IgD-negative memory B cell (primary cell): ENCODE data around the gene USP34. TPM values are rescaled to one million over a fixed set of nuclear protein-coding genes. Genes with fewer than 3 reads are reported as not detected.
"Not testable (repeated sequence)": the region's sequence is repeated elsewhere in the genome, so short reads cannot be mapped to it uniquely, and the experiment has no call there.

Experiments
- H3K27ac Mint-ChIP-seq, 3 donors: one replicate each; pipeline ENCODE4 v1.8.0; 2020 to 2022; ENCODE audit warnings: mild to moderate bottlenecking in 3 of 3, mixed read lengths in 3 of 3, moderate library complexity in 1 of 3
- H3K27me3 Mint-ChIP-seq: one replicate; pipeline ENCODE4 v1.8.0; 2021; ENCODE audit warnings: mixed read lengths
- H3K36me3 Mint-ChIP-seq: one replicate; pipeline ENCODE4 v1.8.0; 2020; ENCODE audit warnings: mild to moderate bottlenecking, mixed read lengths
- H3K4me1 Mint-ChIP-seq, 3 donors: one replicate each; pipeline ENCODE4 v1.8.0; 2020 to 2022; ENCODE audit warnings: mixed read lengths in 3 of 3, mild to moderate bottlenecking in 1 of 3
- H3K4me3 Mint-ChIP-seq, 4 donors: one replicate each; pipeline ENCODE4 v1.8.0; 2020 to 2022; ENCODE audit warnings: mild to moderate bottlenecking in 4 of 4, mixed read lengths in 4 of 4, moderate library complexity in 3 of 4
- H3K9me3 Mint-ChIP-seq, 3 donors: one replicate each; pipeline ENCODE4 v1.8.0; 2020 to 2021; ENCODE audit warnings: mixed read lengths in 3 of 3, mild to moderate bottlenecking in 1 of 3
- polyA plus RNA-seq: library from polyadenylated mRNA; unstranded; fragments of 300-500 nt; fragmentation: Illumina TruSeq; gene quantifications from one replicate; pipeline ENCODE4 v1.2.3, GENCODE V29; 2021

Gene USP34
- polyA plus RNA-seq, 1 donor from 2014 or later, result 21.5 TPM

DNA sequence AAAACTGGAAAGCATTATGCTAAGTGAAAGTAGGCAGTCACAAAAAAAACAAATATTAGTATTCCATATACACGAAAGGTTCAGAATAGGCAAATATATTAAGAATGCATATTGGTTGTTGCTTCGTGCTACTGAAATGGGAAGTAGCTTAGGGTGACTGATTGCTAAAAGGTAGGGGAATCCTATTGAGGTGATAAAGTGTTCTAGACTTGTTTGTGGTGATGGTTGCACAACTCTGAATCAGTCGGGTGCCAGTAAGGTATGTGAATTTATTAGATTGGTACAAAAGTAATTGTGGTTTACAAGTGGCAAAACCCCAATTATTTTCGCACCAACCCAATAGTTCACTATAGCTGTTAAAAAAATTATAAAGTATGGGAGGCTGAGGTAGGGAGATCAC lies 20.7 kb downstream of the USP34 start:
- H3K36me3 Mint-ChIP-seq, result peaks cover 6% of the 10 kb centered on the region
- peaks cover 0 to 2% (median 0%) of the 10 kb centered on the region in 3 donors for H3K9me3 Mint-ChIP-seq
- peak overlapping the region in 1 of 4 donors; percentile 45 for H3K4me3 Mint-ChIP-seq
- H3K4me1 Mint-ChIP-seq, result peaks cover 15 to 41% (median 34%) of the 10 kb centered on the region in 3 donors
- no peaks in the 10 kb centered on the region for H3K27me3 Mint-ChIP-seq
- H3K27ac Mint-ChIP-seq, result peak overlapping the region in 1 of 3 donors; percentile 4

DNA sequence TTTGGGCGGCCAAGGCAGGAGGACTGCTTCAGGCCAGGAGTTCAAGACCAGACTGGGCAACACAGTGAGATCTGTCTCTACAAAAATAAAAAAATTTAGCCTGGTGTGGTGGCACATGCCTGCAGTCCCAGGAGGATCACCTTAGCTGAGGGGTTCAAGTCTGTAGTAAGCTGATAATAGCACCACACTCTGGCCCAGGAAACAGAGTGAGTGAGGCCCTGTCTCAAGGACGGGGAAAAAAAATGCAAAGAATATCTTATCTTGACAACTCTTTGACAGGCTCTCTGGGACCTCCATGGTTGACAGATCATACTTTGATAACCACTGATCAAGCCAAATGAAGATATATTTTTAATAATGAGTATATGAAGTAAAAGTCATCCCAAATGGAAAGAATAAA lies 22.7 kb downstream of the USP34 start:
- Mint-ChIP-seq H3K27me3 (no peaks in the 10 kb centered on the region), H3K4me1 (peaks cover 31 to 48% (median 44%) of the 10 kb centered on the region in 3 donors), H3K36me3 (peaks cover 8% of the 10 kb centered on the region), H3K4me3 (peak overlapping the region in 1 of 4 donors; percentile 41), H3K27ac (peak overlapping the region in 1 of 3 donors; percentile 39), H3K9me3 (peaks cover 0 to 2% (median 0%) of the 10 kb centered on the region in 3 donors)

DNA sequence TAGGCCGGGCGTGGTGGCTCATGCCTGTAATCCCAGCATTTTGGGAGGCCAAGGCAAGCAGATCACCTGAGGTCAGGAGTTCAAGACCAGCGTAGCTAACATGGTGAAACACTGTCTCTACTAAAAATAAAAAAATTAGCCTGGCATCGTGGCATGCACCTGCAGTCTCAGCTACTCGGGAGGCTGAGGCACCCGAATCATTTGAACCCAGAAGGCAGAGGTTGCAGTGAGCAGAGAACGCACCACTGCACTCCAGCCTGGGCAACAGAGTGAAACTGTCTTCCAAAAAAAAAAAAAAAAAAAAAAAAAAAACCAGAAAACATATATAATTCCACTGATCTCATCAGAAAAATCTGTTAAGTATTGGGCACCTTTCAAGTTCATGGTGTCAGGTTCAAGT lies 23.9 kb downstream of the USP34 start:
- not testable (repeated sequence) for H3K9me3 Mint-ChIP-seq, H3K27me3 Mint-ChIP-seq, H3K36me3 Mint-ChIP-seq
- Mint-ChIP-seq H3K4me1 (peaks cover 44 to 60% (median 53%) of the 10 kb centered on the region in 3 donors), H3K27ac (peak overlapping the region in 1 of 3 donors; percentile 10), H3K4me3 (peak overlapping the region in 2 of 4 donors; percentile 14 to 78)

DNA sequence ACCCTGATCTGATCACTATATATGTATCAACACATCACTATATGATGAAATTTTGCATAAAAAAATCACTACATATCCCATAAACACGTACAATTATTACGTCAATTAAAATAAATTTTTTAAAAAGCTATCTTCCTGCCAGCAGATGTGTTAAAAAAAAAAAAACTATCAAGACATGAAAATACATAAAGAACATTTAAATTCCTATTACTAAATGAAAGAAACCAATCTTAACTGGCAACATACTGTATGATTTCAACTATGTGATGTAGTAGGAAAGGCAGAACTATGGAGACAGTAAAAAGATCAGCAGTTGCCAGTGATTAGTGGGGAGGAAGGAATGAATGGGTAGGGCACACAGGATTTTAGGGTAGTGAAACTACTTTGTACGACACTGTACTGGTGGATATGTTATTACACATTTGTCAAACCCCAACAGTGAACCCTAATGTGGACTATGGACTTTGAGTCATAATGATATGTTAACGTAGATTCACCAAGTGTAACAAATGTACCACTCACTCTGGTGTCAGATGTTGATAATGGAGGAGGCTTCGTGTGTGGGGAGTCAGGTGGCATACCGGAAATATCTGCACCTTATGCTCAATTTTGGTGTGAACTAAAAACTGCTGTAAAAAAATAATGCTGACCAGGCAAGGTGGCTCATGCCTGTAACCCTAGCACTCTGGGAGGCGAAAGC lies 27.4 kb downstream of the USP34 start:
- H3K27ac Mint-ChIP-seq, result peak overlapping the region; percentile 30 to 86 (median 74)
- peaks cover 49 to 60% (median 50%) of the 10 kb centered on the region in 3 donors for H3K4me1 Mint-ChIP-seq
- no peaks in the 10 kb centered on the region for H3K27me3 Mint-ChIP-seq
- H3K36me3 Mint-ChIP-seq, result peaks cover 3% of the 10 kb centered on the region
- peak overlapping the region in 3 of 4 donors; percentile 4 to 51 (median 43) for H3K4me3 Mint-ChIP-seq
- H3K9me3 Mint-ChIP-seq, result peaks cover 0 to 1% (median 0%) of the 10 kb centered on the region in 3 donors

DNA sequence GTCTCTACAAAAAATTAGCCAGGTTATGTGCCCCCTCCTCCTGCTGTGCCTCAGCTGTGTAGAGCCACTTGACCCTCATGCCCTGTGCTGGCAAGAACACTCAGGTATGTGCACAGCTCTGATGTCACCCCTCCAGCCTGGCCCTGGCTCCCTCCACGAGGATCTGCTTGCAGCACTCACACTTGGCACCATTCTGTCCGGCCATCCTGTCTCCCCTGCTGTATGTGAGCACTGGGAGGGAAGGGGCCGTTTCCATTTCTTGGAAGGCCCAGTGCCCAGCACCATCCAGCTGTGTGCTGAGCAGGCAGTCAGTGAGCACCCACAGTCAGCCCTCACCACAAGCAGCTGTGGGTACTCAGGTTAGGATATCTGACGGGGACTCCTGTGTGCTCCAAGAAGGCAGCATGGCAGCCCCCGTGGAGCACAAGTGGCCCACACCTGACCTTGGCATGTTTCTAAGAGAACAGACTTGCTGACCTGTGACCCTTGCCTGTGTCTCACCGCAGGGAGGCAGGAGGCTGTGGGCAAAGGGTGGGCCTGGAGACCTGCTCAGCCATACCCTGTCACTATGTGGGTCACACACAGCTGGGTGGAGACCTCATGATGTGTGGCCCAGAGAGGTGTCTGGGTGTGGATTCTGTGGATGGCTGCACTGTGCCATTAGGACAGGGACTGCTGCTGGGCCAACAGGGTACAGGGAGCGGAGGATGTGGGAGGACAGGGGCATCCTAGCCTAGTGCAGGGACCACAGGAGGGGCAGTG lies 31.5 kb downstream of the USP34 start:
- peaks cover 0 to 9% (median 5%) of the 10 kb centered on the region in 3 donors for H3K9me3 Mint-ChIP-seq
- H3K27me3 Mint-ChIP-seq, result no peaks in the 10 kb centered on the region
- H3K36me3 Mint-ChIP-seq, result peaks cover 4% of the 10 kb centered on the region
- H3K4me1 Mint-ChIP-seq, result peaks cover 51 to 72% (median 67%) of the 10 kb centered on the region in 3 donors
- H3K4me3 Mint-ChIP-seq, result peak overlapping the region in 1 of 4 donors; percentile 4
- H3K27ac Mint-ChIP-seq, result peak overlapping the region in 1 of 3 donors; percentile 1

DNA sequence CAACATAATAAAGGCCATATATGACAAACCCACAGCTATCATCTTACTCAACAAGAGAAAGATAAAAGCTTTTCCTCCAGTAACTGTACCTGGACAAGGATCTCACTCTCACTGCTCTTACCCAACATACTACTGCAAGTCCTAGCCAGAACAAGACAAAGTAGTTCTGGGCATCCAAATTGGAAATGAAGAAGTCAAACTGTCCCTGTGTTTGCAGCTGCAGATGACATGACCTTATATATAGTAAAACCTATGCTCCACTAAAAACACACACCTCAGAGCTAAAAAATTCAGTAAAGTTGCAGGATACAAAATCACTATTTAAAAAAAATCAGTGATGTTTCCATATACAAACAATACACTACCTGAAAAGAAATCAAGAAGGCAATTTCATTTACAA lies 32.2 kb downstream of the USP34 start:
- peak overlapping the region in 2 of 3 donors; percentile 26 to 52 for H3K27ac Mint-ChIP-seq
- peak overlapping the region in 1 of 4 donors; percentile 2 for H3K4me3 Mint-ChIP-seq
- peaks cover 53 to 74% (median 68%) of the 10 kb centered on the region in 3 donors for H3K4me1 Mint-ChIP-seq
- no peaks in the 10 kb centered on the region for H3K27me3 Mint-ChIP-seq
- peaks cover 0 to 9% (median 5%) of the 10 kb centered on the region in 3 donors for H3K9me3 Mint-ChIP-seq
- H3K36me3 Mint-ChIP-seq, result peaks cover 4% of the 10 kb centered on the region

DNA sequence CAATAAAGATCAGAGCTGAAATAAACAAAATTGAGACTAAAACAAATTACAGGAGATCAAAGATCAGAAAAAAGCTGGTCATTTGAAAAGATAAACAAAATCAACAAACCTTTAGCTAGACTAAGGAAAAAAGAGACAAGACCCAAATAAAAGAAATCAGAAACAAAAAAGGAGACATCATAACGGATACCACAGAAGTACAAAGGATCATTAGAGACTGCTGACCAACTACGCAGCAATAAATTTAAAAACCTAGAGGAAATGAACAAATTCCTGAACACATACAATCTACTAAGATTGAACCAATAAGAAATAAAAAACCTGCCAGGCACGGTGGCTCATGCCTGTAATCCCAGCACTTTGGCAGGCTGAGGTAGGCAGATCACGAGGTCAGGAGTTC lies 33.7 kb downstream of the USP34 start:
- Mint-ChIP-seq H3K9me3 (peaks cover 0 to 9% (median 5%) of the 10 kb centered on the region in 3 donors), H3K4me1 (peaks cover 47 to 67% (median 61%) of the 10 kb centered on the region in 3 donors), H3K27me3 (no peaks in the 10 kb centered on the region), H3K27ac (peak overlapping the region in 1 of 3 donors; percentile 4), H3K4me3 (peak overlapping the region in 1 of 4 donors; percentile 26), H3K36me3 (peaks cover 4% of the 10 kb centered on the region)

DNA sequence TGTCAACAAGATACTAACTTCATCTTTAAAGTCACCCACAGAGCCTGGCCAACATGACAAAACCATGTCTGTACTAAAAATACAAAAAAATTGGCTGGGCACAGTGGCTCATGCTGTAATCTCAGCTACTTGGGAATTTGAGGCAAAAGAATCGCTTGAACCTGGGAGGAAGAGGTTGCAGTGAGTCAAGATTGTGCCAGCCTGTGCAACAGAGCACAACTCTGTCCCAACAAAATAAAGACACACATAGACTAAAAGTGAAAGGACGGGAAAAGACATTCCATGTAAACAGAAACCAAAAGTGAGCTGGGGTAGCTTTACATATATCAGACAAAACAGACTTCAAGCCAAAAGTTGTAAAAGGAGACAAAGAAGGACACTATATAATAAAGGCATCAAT lies 34.8 kb downstream of the USP34 start:
- Mint-ChIP-seq H3K4me3 (peak overlapping the region in 2 of 4 donors; percentile 6 to 23), H3K9me3 (peaks cover 0 to 9% (median 5%) of the 10 kb centered on the region in 3 donors), H3K36me3 (peaks cover 4% of the 10 kb centered on the region), H3K27ac (peak overlapping the region; percentile 3 to 28 (median 16)), H3K27me3 (no peaks in the 10 kb centered on the region), H3K4me1 (peaks cover 39 to 57% (median 52%) of the 10 kb centered on the region in 3 donors)

DNA sequence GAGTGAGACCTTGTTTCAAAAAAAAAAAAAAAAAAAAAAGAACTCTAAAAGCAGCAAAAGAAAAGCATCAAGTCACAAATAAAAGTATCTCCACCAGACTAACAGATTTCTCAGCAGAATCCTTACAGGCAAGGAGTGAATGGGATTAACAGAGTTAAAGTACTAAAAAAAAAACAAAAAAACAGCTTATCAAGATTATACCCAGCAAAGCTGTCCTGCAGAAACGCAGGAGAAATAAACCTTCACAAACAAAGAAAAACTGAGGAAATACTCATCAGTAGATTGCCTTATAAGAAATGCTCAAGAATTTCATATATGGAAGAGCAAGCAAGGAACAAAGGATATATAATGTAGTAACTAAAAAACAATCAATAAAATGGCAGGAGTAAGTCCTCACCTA lies 35.6 kb downstream of the USP34 start:
- Mint-ChIP-seq H3K4me3 (peak overlapping the region in 2 of 4 donors; percentile 39 to 58), H3K27me3 (no peaks in the 10 kb centered on the region), H3K9me3 (peaks cover 0 to 9% (median 5%) of the 10 kb centered on the region in 3 donors), H3K4me1 (peaks cover 42 to 61% (median 52%) of the 10 kb centered on the region in 3 donors), H3K36me3 (peaks cover 4% of the 10 kb centered on the region), H3K27ac (no peak overlapping the region)

DNA sequence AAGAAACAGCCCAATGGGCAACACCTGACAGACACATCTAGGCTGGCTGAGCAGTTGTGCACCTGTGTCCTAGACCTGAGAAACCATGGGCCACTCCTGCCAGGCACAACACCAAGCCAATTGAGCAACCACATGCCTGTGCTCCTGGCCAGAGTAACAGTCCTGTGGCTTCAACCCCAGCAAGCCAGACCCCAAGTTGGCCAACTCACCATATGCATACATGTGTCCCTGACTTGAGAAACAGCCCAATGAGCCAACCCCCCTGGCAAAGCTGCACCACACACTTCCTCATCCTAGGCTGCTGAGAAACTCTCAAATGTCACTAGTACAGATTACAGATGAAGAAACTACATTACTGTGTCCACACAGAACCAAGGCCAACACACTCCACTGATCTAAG lies 36.6 kb downstream of the USP34 start:
- Mint-ChIP-seq H3K27ac (peak overlapping the region; percentile 18 to 68 (median 54)), H3K4me1 (peaks cover 42 to 54% (median 50%) of the 10 kb centered on the region in 3 donors), H3K36me3 (peaks cover 4% of the 10 kb centered on the region), H3K27me3 (no peaks in the 10 kb centered on the region), H3K9me3 (peaks cover 0 to 9% (median 5%) of the 10 kb centered on the region in 3 donors), H3K4me3 (peak overlapping the region in 1 of 4 donors; percentile 58)

DNA sequence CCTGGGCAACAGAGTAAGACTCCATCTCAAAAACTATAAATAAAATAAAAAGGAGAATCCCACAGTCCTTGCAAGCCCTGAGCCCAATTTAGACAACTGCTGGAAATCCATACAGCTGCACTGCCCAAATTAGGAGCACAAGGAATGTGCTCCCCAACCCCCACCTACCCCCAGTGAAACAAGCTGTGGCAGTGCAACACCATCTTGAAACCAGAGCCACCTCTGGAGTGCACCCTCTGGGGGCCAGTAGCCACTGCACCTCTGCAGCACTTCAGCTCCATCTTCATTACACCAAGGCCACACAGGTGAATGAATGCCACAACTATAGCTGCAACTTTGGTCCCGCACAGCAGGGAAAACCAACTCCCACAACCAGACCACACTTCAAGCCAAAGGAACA lies 37.3 kb downstream of the USP34 start:
- H3K4me3 Mint-ChIP-seq, result peak overlapping the region in 2 of 4 donors; percentile 15 to 65
- no peaks in the 10 kb centered on the region for H3K27me3 Mint-ChIP-seq
- H3K4me1 Mint-ChIP-seq, result peaks cover 42 to 49% (median 44%) of the 10 kb centered on the region in 3 donors
- H3K9me3 Mint-ChIP-seq, result peaks cover 0 to 8% (median 5%) of the 10 kb centered on the region in 3 donors
- H3K27ac Mint-ChIP-seq, result peak overlapping the region in 2 of 3 donors; percentile 54 to 82
- peaks cover 4% of the 10 kb centered on the region for H3K36me3 Mint-ChIP-seq

DNA sequence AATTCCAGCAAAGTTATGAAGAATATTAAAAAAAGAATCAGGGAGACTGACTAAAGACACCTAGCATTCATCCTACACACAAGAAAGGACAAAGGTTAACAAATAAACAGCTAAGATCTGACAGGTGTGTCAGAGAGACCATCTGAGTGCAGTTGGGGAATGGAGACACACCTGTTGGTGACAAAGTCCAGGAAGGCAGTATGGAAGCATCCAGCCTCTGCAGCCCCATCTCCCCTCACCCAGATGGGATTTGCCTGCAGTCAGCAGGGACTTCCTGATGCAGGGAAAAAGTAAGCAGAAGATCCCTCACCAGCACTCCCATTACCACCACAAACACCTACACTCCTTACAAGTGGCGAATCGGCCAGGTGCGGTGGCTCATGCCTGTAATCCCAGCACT lies 37.9 kb downstream of the USP34 start:
- H3K27me3 Mint-ChIP-seq, result no peaks in the 10 kb centered on the region
- H3K9me3 Mint-ChIP-seq, result peaks cover 0 to 8% (median 3%) of the 10 kb centered on the region in 3 donors
- peak overlapping the region in 1 of 4 donors; percentile 34 for H3K4me3 Mint-ChIP-seq
- peak overlapping the region in 1 of 3 donors; percentile 8 for H3K27ac Mint-ChIP-seq
- peaks cover 41 to 51% (median 46%) of the 10 kb centered on the region in 3 donors for H3K4me1 Mint-ChIP-seq
- H3K36me3 Mint-ChIP-seq, result peaks cover 4% of the 10 kb centered on the region

DNA sequence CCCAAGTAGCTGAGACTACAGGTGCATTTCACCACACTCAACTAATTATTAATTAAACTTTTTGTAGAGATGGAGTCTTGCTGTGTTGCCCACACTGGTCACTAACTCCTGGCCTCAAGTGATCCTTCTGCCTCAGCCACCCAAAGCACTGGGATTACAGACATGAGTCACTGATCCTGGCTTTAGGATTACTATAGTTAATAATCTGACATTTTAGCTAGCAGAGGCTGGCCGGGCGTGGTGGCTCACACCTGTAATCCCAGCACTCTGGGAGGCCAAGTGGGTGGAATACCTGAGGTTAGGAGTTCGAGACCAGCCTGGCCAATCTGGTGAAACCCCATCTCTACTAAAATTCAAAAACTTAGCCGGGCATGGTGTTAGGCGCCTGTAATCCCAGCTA lies 39.5 kb downstream of the USP34 start:
- H3K9me3 Mint-ChIP-seq, result no peaks in the 10 kb centered on the region
- no peak overlapping the region for H3K27ac Mint-ChIP-seq
- no peaks in the 10 kb centered on the region for H3K27me3 Mint-ChIP-seq
- peaks cover 36 to 49% (median 44%) of the 10 kb centered on the region in 3 donors for H3K4me1 Mint-ChIP-seq
- no peak overlapping the region for H3K4me3 Mint-ChIP-seq
- peaks cover 2% of the 10 kb centered on the region for H3K36me3 Mint-ChIP-seq

DNA sequence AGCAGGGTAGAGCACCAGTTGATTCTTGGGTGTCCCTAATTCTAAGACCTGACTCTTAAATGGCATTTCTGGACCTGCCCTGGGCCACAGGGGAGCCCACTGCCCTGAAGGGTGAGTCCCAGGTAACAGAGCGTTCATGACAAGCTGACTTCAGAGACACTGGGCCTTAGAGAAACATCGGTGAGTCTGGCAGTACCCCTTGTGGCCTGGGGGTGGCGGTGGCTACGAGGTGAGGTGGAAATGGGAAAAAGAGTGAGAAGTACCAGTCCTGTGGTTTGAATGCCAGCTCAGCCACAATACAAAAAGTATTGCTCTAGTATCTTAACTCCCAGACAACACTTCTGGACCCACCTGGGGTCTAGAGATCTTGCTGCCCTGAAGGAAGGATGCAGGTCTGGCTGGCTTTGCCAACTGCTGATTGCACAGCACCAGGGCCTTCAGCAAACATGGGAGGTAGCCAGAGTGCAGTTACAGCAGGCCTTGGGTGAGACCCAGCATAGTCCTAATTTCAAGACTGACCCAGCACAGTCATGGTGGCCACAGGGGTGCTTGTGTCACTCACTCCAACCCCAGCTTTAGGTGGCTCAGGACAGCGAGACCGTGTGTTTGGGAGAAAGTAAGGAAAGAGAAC lies 44.5 kb downstream of the USP34 start:
- peaks cover 42 to 61% (median 50%) of the 10 kb centered on the region in 3 donors for H3K4me1 Mint-ChIP-seq
- no peaks in the 10 kb centered on the region for H3K27me3 Mint-ChIP-seq
- peak overlapping the region; percentile 95 to 99 (median 99) for H3K27ac Mint-ChIP-seq
- H3K4me3 Mint-ChIP-seq, result peak overlapping the region; percentile 25 to 92 (median 74)
- no peaks in the 10 kb centered on the region for H3K36me3 Mint-ChIP-seq
- H3K9me3 Mint-ChIP-seq, result no peaks in the 10 kb centered on the region
